Mesenchymal stem cell (in vitro differentiated cells and primary cell): ENCODE results near the gene LUZP2.

ENCODE experiments used
- DNase-seq: peaks from one replicate; pipeline ENCODE4 v3.0.0-alpha.2; 2013
- H2AFZ ChIP-seq: one replicate; pipeline ENCODE4 v1.6.1; 2013; ENCODE audit warnings: low read depth, mild to moderate bottlenecking, control low read depth, inconsistent platforms, low read length, moderate library complexity
- H2AK5ac ChIP-seq: 2 replicates; pipeline ENCODE4 v1.6.1; 2013; ENCODE audit warnings: low read length, moderate library complexity, mild to moderate bottlenecking, inconsistent platforms; ENCODE audit not compliant: severe bottlenecking
- H2BK120ac ChIP-seq: one replicate; pipeline ENCODE4 v1.6.1; 2013; ENCODE audit warnings: low read depth, mild to moderate bottlenecking, inconsistent platforms, low read length, moderate library complexity
- H2BK12ac ChIP-seq, 2 experiments: one replicate each; pipeline ENCODE4 v1.6.1; 2013; ENCODE audit warnings: inconsistent platforms in 2 of 2, low read length in 2 of 2, mild to moderate bottlenecking in 2 of 2, moderate library complexity in 2 of 2, control low read depth in 1 of 2
- H2BK15ac ChIP-seq: one replicate; pipeline ENCODE4 v1.6.1; 2013; ENCODE audit warnings: mild to moderate bottlenecking, low read depth, inconsistent platforms; ENCODE audit not compliant: poor library complexity, severe bottlenecking
- H2BK5ac ChIP-seq: 2 replicates; pipeline ENCODE4 v1.6.1; 2013; ENCODE audit warnings: low read depth, mild to moderate bottlenecking, low read length, control low read depth, inconsistent platforms; ENCODE audit not compliant: poor library complexity, severe bottlenecking
- H3K14ac ChIP-seq, 2 experiments: one replicate each; pipeline ENCODE4 v1.6.1; 2013; ENCODE audit warnings: inconsistent platforms in 2 of 2, low read length in 2 of 2, control low read depth in 1 of 2, mild to moderate bottlenecking in 1 of 2, moderate library complexity in 1 of 2
- H3K18ac ChIP-seq, 2 experiments: one replicate each; pipeline ENCODE4 v1.6.1; 2013; ENCODE audit warnings: inconsistent platforms in 2 of 2, low read length in 2 of 2, control low read depth in 1 of 2, low read depth in 1 of 2, mild to moderate bottlenecking in 1 of 2
- H3K23ac ChIP-seq, 2 experiments: one replicate each; pipeline ENCODE4 v1.6.1; 2013; ENCODE audit warnings: inconsistent platforms in 2 of 2, low read length in 2 of 2, mild to moderate bottlenecking in 2 of 2, moderate library complexity in 2 of 2, control low read depth in 1 of 2
- H3K27ac ChIP-seq: 2 replicates; pipeline ENCODE4 v1.5.1; 2013; ENCODE audit warnings: mild to moderate bottlenecking, moderate library complexity, low read length, control low read depth, inconsistent platforms; ENCODE audit not compliant: poor library complexity, severe bottlenecking
- H3K27me3 ChIP-seq, 2 experiments: 2 replicates each; pipeline versions ENCODE4 v1.6.1 to v1.7.0; 2013; ENCODE audit warnings: low read length in 2 of 2, mild to moderate bottlenecking in 2 of 2, moderate library complexity in 2 of 2, control low read depth in 1 of 2, inconsistent platforms in 1 of 2; ENCODE audit not compliant: control insufficient read depth in 1 of 2, insufficient read depth in 1 of 2
- H3K36me3 ChIP-seq, 2 experiments: 2 replicates each; pipeline versions ENCODE4 v1.6.1 to v1.7.0; 2013; ENCODE audit warnings: low read length in 2 of 2, control low read depth in 1 of 2, inconsistent platforms in 1 of 2, low read depth in 1 of 2, mild to moderate bottlenecking in 1 of 2; ENCODE audit not compliant: insufficient read depth in 2 of 2, control insufficient read depth in 1 of 2
- H3K4ac ChIP-seq, 2 experiments: one replicate each; pipeline ENCODE4 v1.6.1; 2013; ENCODE audit warnings: inconsistent platforms in 2 of 2, low read length in 2 of 2, mild to moderate bottlenecking in 2 of 2, moderate library complexity in 2 of 2, control low read depth in 1 of 2, low read depth in 1 of 2
- H3K4me1 ChIP-seq: 2 replicates; pipeline ENCODE4 v1.6.1; 2013; ENCODE audit warnings: low read depth, low read length, control low read depth; ENCODE audit not compliant: control insufficient read depth, insufficient read depth
- H3K4me2 ChIP-seq: 2 replicates; pipeline ENCODE4 v1.6.1; 2013; ENCODE audit warnings: low read length, mild to moderate bottlenecking, inconsistent platforms; ENCODE audit not compliant: poor library complexity, severe bottlenecking
- H3K4me3 ChIP-seq, 2 experiments: 2 replicates each; pipeline versions ENCODE4 v1.5.1 to v1.7.0; 2013; ENCODE audit warnings: low read length in 2 of 2, mild to moderate bottlenecking in 2 of 2, control low read depth in 1 of 2, low read depth in 1 of 2; ENCODE audit not compliant: insufficient read depth in 1 of 2
- H3K79me1 ChIP-seq: replicated peaks from 2 replicates; pipeline ENCODE4 v1.6.1; 2013; ENCODE audit warnings: mild to moderate bottlenecking, control low read depth, low read length, inconsistent platforms; ENCODE audit not compliant: poor library complexity, severe bottlenecking
- H3K9ac ChIP-seq: 2 replicates; pipeline ENCODE4 v1.7.0; 2013; ENCODE audit warnings: mild to moderate bottlenecking, low read length, moderate library complexity
- H3K9me3 ChIP-seq: 2 replicates; pipeline ENCODE4 v1.7.0; 2013; ENCODE audit warnings: mild to moderate bottlenecking, low read length; ENCODE audit not compliant: control insufficient read depth
- H4K8ac ChIP-seq: one replicate; pipeline ENCODE4 v1.6.1; 2013; ENCODE audit warnings: inconsistent platforms, mild to moderate bottlenecking, low read length, moderate library complexity
- H4K91ac ChIP-seq: one replicate; pipeline ENCODE4 v1.6.1; 2013; ENCODE audit warnings: mild to moderate bottlenecking, low read length, inconsistent platforms
- WGBS: methylation state at CpG from one replicate; pipeline ENCODE4 v1.1.7; 2013; ENCODE audit warnings: mixed read lengths; 5-methylcytosine and 5-hydroxymethylcytosine counted together

The LUZP2 gene

DNA sequence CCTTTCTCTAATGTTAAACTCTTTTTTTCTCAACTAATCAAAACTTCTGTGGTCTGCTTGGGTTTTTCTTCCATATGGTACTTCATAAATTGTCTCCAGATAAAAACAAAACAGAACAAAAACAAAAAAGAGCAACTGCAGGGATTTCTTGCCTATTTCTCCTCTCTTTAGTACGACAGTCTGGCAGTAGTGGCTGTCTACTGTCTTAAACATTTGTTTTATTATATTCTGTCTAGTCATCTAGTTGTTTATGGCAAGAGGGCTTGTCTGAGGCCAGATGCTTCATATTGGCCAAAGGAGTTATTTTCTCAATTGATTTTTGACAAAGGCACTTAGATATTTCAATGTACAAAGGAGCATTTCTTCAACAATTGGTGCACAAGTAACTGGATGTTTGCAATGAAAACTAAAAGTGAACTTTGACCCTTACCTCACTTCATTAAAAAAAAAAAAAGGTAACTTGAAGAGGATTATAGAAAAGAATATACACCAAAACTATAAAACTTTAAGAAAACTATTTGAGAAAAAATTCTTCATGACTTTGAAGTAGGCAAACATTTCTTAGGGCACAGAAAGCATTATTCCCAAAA is 404.2 kb downstream of the LUZP2 start:
- H3K4me2 ChIP-seq, result no peak overlapping the region

GRCh38 chr11:24903555-24903954 is 406.7 kb downstream of the LUZP2 start:
- Histone ChIP-seq H3K27ac (no peak overlapping the region), H3K79me1 (no peaks in the 10 kb centered on the region), H3K4me3 (no peak overlapping the region), H3K9ac (no peak overlapping the region), H2BK12ac (no peak overlapping the region), H3K4me1 (no peaks in the 10 kb centered on the region), H3K36me3 (no peaks in the 10 kb centered on the region), H3K4me2 (no peak overlapping the region), H2BK120ac (no peak overlapping the region), H2BK15ac (no peak overlapping the region), H2BK5ac (no peak overlapping the region), H4K91ac (no peak overlapping the region), H3K14ac (no peak overlapping the region), H3K9me3 (no peaks in the 10 kb centered on the region), H2AK5ac (no peak overlapping the region), H3K18ac (no peak overlapping the region), H3K27me3 (no peaks in the 10 kb centered on the region), H3K23ac (no peak overlapping the region), H3K4ac (no peak overlapping the region), H4K8ac (no peak overlapping the region), H2AFZ (no peak overlapping the region)
- no peak for DNase-seq
- 80% methylated on average over 1 of the region's 2 CpGs for WGBS

More for the DNA sequence above, 404.2 kb downstream of the LUZP2 start:
- Histone ChIP-seq H3K4ac (no peak overlapping the region), H3K79me1 (no peaks in the 10 kb centered on the region), H3K4me3 (no peak overlapping the region), H3K36me3 (no peaks in the 10 kb centered on the region), H3K9me3 (no peaks in the 10 kb centered on the region), H2BK5ac (no peak overlapping the region), H2BK15ac (no peak overlapping the region), H2AK5ac (no peak overlapping the region), H3K9ac (no peak overlapping the region), H3K18ac (no peak overlapping the region), H2AFZ (no peak overlapping the region), H2BK120ac (no peak overlapping the region), H3K27ac (no peak overlapping the region), H3K14ac (no peak overlapping the region), H3K4me1 (no peaks in the 10 kb centered on the region), H4K8ac (no peak overlapping the region), H4K91ac (no peak overlapping the region), H2BK12ac (no peak overlapping the region), H3K27me3 (no peaks in the 10 kb centered on the region), H3K23ac (no peak overlapping the region)
- WGBS, result no CpG with 5 or more reads among the region's 1 CpG
- DNase-seq, result no peak

DNA sequence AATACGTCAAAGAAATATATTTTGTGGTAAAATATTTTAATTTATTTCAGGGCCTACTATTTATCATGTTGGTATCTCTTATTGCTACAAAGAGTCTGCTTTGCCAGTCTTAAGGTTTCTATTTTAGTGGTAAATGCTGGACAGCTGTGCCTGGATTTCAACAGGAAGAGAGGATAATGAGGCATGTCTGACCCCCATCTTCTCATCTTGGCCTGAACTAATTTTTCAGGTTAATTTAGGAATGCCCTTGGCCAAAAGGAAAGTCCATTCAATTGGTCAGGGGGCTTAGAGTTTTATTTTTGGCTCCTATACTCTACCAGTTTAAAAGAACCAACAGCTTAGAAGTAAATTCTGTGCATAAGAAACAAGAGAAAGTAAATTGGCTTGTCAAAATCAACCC is 428.2 kb downstream of the LUZP2 start:
- Histone ChIP-seq H3K14ac (no peak overlapping the region), H2BK12ac (no peak overlapping the region), H2BK5ac (no peak overlapping the region), H3K18ac (no peak overlapping the region), H2AFZ (no peak overlapping the region), H3K4me1 (no peaks in the 10 kb centered on the region), H3K27ac (no peak overlapping the region), H3K36me3 (no peaks in the 10 kb centered on the region), H3K23ac (no peak overlapping the region), H2BK15ac (no peak overlapping the region), H3K9ac (no peak overlapping the region), H4K8ac (no peak overlapping the region), H2BK120ac (no peak overlapping the region), H3K4ac (no peak overlapping the region), H3K4me2 (no peak overlapping the region), H3K27me3 (no peaks in the 10 kb centered on the region), H4K91ac (no peak overlapping the region), H2AK5ac (no peak overlapping the region), H3K4me3 (no peak overlapping the region), H3K9me3 (peaks cover 20% of the 10 kb centered on the region), H3K79me1 (no peaks in the 10 kb centered on the region)
- no peak for DNase-seq
- WGBS, result no CpG with 5 or more reads among the region's 1 CpG

- Histone ChIP-seq H2AK5ac (no peak overlapping the region), H3K4me1 (no peaks in the 10 kb centered on the region), H2BK12ac (no peak overlapping the region), H3K4ac (no peak overlapping the region), H2BK120ac (no peak overlapping the region), H3K27ac (no peak overlapping the region), H3K27me3 (no peaks in the 10 kb centered on the region), H3K4me3 (no peak overlapping the region), H2BK5ac (no peak overlapping the region), H4K91ac (no peak overlapping the region), H3K4me2 (no peak overlapping the region), H2BK15ac (no peak overlapping the region), H3K18ac (peak overlapping the region in 1 of 2 experiments; percentile 8), H3K14ac (no peak overlapping the region), H3K9me3 (peaks cover 11% of the 10 kb centered on the region), H2AFZ (no peak overlapping the region), H3K79me1 (no peaks in the 10 kb centered on the region), H4K8ac (no peak overlapping the region), H3K9ac (no peak overlapping the region), H3K36me3 (no peaks in the 10 kb centered on the region), H3K23ac (no peak overlapping the region)
- DNase-seq, result peak; percentile 2
- 75% methylated on average over 9 of the region's 9 CpGs for WGBS
These were observed 435.5 kb downstream of the LUZP2 start for GRCh38 chr11:24932110-24933000.
